HCT116 (cell line): Measurements from ENCODE around the gene MED23. TPM values are rescaled to one million over a fixed set of nuclear protein-coding genes. Genes with fewer than 3 reads are reported as not detected.
A peak's percentile ranks its signal among the peaks of the same experiment; 100 is the strongest.

Source experiments
- ATAC-seq: fragments of 200-7000 bp; cut with Tn5 transposase; 2 replicates; pipeline ENCODE4 v1.9.1; 2020; ENCODE audit warnings: mild to moderate bottlenecking, moderate library complexity
- BruUV-seq: library from RNA; stranded (reverse); fragments of 400-500 nt; replicated peaks from 2 replicates; lab custom pipeline; 2021; lab: Mats Ljungman, UMichigan
- CTCF ChIA-PET: fragments of 300-600 bp; sonication (Branson Sonifier 250); formaldehyde crosslinking; loops from one replicate; lab custom pipeline; 2021; ENCODE audit warnings: antibody characterized with exemption; lab: Charles Lee
- POLR2A ChIA-PET: fragments of 300-600, 350-600 bp; sonication (Branson Sonifier 250); formaldehyde crosslinking; loops from one replicate; lab custom pipeline; 2021; ENCODE audit warnings: antibody characterized with exemption; lab: Charles Lee
- RAD21 ChIA-PET, 2 experiments: fragments of 300-600 bp; sonication (Branson Sonifier 250); formaldehyde crosslinking; loops; one replicate each; lab custom pipeline; 2023; ENCODE audit warnings: low total read pairs in 2 of 2; ENCODE audit not compliant: uncharacterized antibody in 2 of 2, unreplicated experiment in 2 of 2, low non-redundant PET in 1 of 2; lab: Charles Lee
- DNase-seq: peaks from one replicate; pipeline ENCODE4 v3.0.0-alpha.2; 2010; ENCODE audit warnings: low read depth, low spot score
- H2AFZ ChIP-seq: fragments of 200-600 bp; shearing (Covaris generic), sonication (generic); 2 replicates; pipeline ENCODE4 v1.6.1; 2017; ENCODE audit warnings: low read depth, mixed run types, mixed read lengths, antibody characterized with exemption, low read length; ENCODE audit not compliant: poor library complexity, severe bottlenecking
- H3K27ac ChIP-seq: 2 replicates; pipeline ENCODE4 v1.5.1; 2012; ENCODE audit warnings: low read depth, low read length
- H3K27me3 ChIP-seq: fragments of 200-600 bp; sonication (generic); 2 replicates; pipeline ENCODE4 v1.6.1; 2016; ENCODE audit warnings: mixed run types, low read length, mixed read lengths; ENCODE audit not compliant: insufficient read depth
- H3K36me3 ChIP-seq, 2 experiments: fragments of 200-500 bp in 1 of 2; fragments of 200-600 bp in 1 of 2; sonication (Bioruptor generic) in 1 of 2; sonication (generic) in 1 of 2; 2 replicates each; pipeline versions ENCODE4 v1.5.1 to v1.6.1; 2014 to 2016; ENCODE audit warnings: low read length in 2 of 2, inconsistent platforms in 1 of 2, mixed read lengths in 1 of 2, mixed run types in 1 of 2; ENCODE audit not compliant: insufficient read depth in 2 of 2, control insufficient read depth in 1 of 2
- H3K4me1 ChIP-seq, 2 experiments: fragments of 200-600 bp in 1 of 2; sonication (generic) in 1 of 2; 2 replicates each; pipeline versions ENCODE4 v1.5.1 to v1.6.1; 2012 to 2017; ENCODE audit warnings: low read length in 2 of 2, inconsistent platforms in 1 of 2, mild to moderate bottlenecking in 1 of 2, mixed read lengths in 1 of 2, mixed run types in 1 of 2, moderate library complexity in 1 of 2; ENCODE audit not compliant: insufficient read depth in 2 of 2, control insufficient read depth in 1 of 2
- H3K4me2 ChIP-seq: fragments of 200-600 bp; sonication (generic); 2 replicates; pipeline ENCODE4 v1.6.1; 2017; ENCODE audit warnings: mixed run types, low read length, mixed read lengths
- H3K4me3 ChIP-seq, 2 experiments: fragments of 200-600 bp in 1 of 2; sonication (generic) in 1 of 2; replicated peaks in 1 of 2; 2 replicates each; pipeline ENCODE4 v1.5.1; 2011 to 2016; ENCODE audit warnings: low read length in 2 of 2, control low read depth in 1 of 2, low read depth in 1 of 2, mild to moderate bottlenecking in 1 of 2, mixed read lengths in 1 of 2, mixed run types in 1 of 2
- H3K79me2 ChIP-seq: fragments of 200-600 bp; sonication (generic); 2 replicates; pipeline ENCODE4 v1.6.1; 2017; ENCODE audit warnings: mild to moderate bottlenecking, mixed run types, low read length, moderate library complexity, mixed read lengths; ENCODE audit not compliant: insufficient read depth
- H3K9ac ChIP-seq: fragments of 200-600 bp; sonication (generic); 2 replicates; pipeline ENCODE4 v1.6.1; 2016; ENCODE audit warnings: low read length, mixed read lengths
- H3K9me2 ChIP-seq: fragments of 200-600 bp; sonication (generic), shearing (Covaris generic); 2 replicates; pipeline ENCODE4 v1.6.1; 2017; ENCODE audit warnings: mixed run types, mild to moderate bottlenecking, moderate library complexity; ENCODE audit not compliant: insufficient read depth
- H3K9me3 ChIP-seq, 2 experiments: fragments of 200-500 bp in 1 of 2; fragments of 200-600 bp in 1 of 2; sonication (Bioruptor generic) in 1 of 2; sonication (generic) in 1 of 2; 2 replicates each; pipeline ENCODE4 v1.6.1; 2014 to 2017; ENCODE audit warnings: low read length in 2 of 2, mixed read lengths in 2 of 2, inconsistent platforms in 1 of 2, low read depth in 1 of 2, mild to moderate bottlenecking in 1 of 2, mixed run types in 1 of 2, moderate library complexity in 1 of 2; ENCODE audit not compliant: control insufficient read depth in 1 of 2, insufficient read depth in 1 of 2
- H4K20me1 ChIP-seq: fragments of 200-600 bp; sonication (generic), shearing (Covaris generic); 2 replicates; pipeline ENCODE4 v1.6.1; 2017; ENCODE audit warnings: mixed run types, mild to moderate bottlenecking, moderate library complexity; ENCODE audit not compliant: insufficient read depth
- CEBPB ChIP-seq: IDR thresholded peaks from 2 replicates; pipeline ENCODE4 v1.6.1; 2012; ENCODE audit warnings: low read depth
- SRF ChIP-seq: IDR thresholded peaks from 2 replicates; pipeline ENCODE4 v1.6.1; 2012; ENCODE audit warnings: low read depth
- TCF7L2 ChIP-seq: IDR thresholded peaks from 2 replicates; pipeline ENCODE4 v1.7.0; 2011; ENCODE audit warnings: borderline replicate concordance, inconsistent platforms; ENCODE audit not compliant: insufficient read depth, insufficient read length; ENCODE audit errors: extremely low read depth
- intact Hi-C: fragments of 100-400 bp; cut with micrococcal nuclease; formaldehyde crosslinking; loops from 2 replicates; pipeline ENCODE4 v1.10.0; 2022
- total RNA-seq: library from RNA; stranded (reverse); gene quantifications from one replicate; pipeline ENCODE4 v1.2.1, GENCODE V29; 2021; ENCODE audit not compliant: unreplicated experiment
- TF ChIP-seq, protein P1 (sequence below): IDR thresholded peaks from 2 replicates; pipeline ENCODE4 v1.6.1; 2011; ENCODE audit warnings: mild to moderate bottlenecking, low read length, moderate library complexity; ENCODE audit not compliant: insufficient replicate concordance; ENCODE audit errors: extremely low read depth
- TF ChIP-seq, protein P2 (sequence below), 3 experiments: fragments of 200-600 bp in 1 of 3; sonication (generic) in 1 of 3; IDR thresholded peaks in 2 of 3; conservative IDR thresholded peaks in 1 of 3; 2 replicates each; pipeline ENCODE4 v1.5.1; 2012 to 2017; ENCODE audit warnings: low read depth in 2 of 3, low read length in 2 of 3, antibody characterized with exemption in 1 of 3, borderline replicate concordance in 1 of 3, control low read depth in 1 of 3, mild to moderate bottlenecking in 1 of 3, mixed read lengths in 1 of 3, mixed run types in 1 of 3, moderate library complexity in 1 of 3; ENCODE audit not compliant: insufficient read depth in 1 of 3

MED23 gene
- total RNA-seq, 1 experiment from 2014 or later, result 17.2 TPM

DNA sequence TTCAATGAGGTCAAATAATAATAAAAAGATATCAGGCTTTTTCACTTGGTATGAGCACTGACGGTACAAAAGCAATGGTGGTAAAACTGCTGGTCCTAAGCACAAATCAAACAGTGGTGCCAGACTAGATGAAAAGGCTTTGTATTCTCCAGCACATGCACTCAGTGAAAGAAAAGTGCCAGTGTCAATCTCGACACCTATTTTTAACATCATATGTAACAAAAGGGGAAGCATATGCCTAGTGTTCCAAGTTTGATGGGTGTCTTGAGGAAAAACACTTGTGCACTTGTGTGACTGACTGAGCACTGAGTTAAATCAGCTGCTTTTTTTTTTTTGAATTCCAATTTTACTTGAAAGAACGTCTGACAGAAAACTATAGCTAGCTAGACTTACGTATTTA lies 27.3 kb downstream of the MED23 start:
- no peaks in the 10 kb centered on the region for H3K79me2 ChIP-seq
- H3K9me3 ChIP-seq, result no peaks in the 10 kb centered on the region
- TF ChIP-seq TCF7L2, result no peak
- no peak for TF ChIP-seq CEBPB
- no peak for TF ChIP-seq SRF
- intact Hi-C loops, result no loop called here
- no peak for ATAC-seq
- POLR2A ChIA-PET, result no interaction called here
- H3K4me2 ChIP-seq, result no peak overlapping the region
- no peak overlapping the region for H2AFZ ChIP-seq
- no peak overlapping the region for H3K9ac ChIP-seq
- no peaks in the 10 kb centered on the region for H3K27me3 ChIP-seq
- no peaks in the 10 kb centered on the region for H3K4me1 ChIP-seq
- no peaks in the 10 kb centered on the region for H4K20me1 ChIP-seq
- H3K36me3 ChIP-seq, result peaks cover 22 to 45% of the 10 kb centered on the region in 2 experiments
- no peak for DNase-seq
- RAD21 ChIA-PET, result no interaction called here
- no TSS peak for BruUV-seq
- no peak overlapping the region for H3K27ac ChIP-seq
- CTCF ChIA-PET, result no interaction called here
- H3K9me2 ChIP-seq, result no peaks in the 10 kb centered on the region
- no peak overlapping the region for H3K4me3 ChIP-seq

DNA sequence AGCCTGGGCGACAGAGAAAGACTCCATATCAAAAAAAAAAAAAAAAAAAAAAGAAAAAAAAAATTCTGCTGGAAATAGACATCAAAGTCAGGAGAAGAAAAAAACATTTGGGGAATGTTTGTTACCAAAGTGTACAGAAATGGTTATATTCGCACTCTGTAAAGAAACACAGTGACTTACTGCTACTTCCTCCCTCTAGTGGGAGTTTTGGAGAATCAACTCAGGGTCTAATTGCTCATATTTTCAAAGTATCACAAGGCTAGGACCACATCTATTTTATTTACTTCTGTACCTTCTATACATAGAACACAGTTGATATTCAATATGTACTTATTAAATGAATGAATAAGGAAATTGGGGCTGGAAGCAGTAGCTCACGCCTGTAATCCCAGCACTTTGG lies 30.6 kb downstream of the MED23 start:
- Histone ChIP-seq H3K9me2 (no peaks in the 10 kb centered on the region), H2AFZ (no peak overlapping the region), H3K9me3 (no peaks in the 10 kb centered on the region), H3K4me3 (no peak overlapping the region), H4K20me1 (no peaks in the 10 kb centered on the region), H3K9ac (no peak overlapping the region), H3K27ac (no peak overlapping the region), H3K79me2 (no peaks in the 10 kb centered on the region), H3K36me3 (peaks cover 21 to 42% of the 10 kb centered on the region in 2 experiments), H3K4me1 (no peaks in the 10 kb centered on the region), H3K27me3 (no peaks in the 10 kb centered on the region), H3K4me2 (no peak overlapping the region)
- ATAC-seq (peak; percentile 64; the same call in 1 of the 2 replicates), DNase-seq (no peak)
- CTCF ChIA-PET, result interaction anchor here (0.7 kb wide), 1 partner anchor 10 kb away, joined by 5 read pairs; no protein-coding TSS in a partner anchor
- POLR2A ChIA-PET, result no interaction called here
- BruUV-seq, result no TSS peak
- intact Hi-C loops, result no loop called here
- RAD21 ChIA-PET, result interaction anchor here in 1 of 2 experiments (0.6 kb wide), 1 partner anchor 712 kb away, joined by 6 read pairs; no protein-coding TSS in a partner anchor
- TF ChIP-seq, protein P1, sequence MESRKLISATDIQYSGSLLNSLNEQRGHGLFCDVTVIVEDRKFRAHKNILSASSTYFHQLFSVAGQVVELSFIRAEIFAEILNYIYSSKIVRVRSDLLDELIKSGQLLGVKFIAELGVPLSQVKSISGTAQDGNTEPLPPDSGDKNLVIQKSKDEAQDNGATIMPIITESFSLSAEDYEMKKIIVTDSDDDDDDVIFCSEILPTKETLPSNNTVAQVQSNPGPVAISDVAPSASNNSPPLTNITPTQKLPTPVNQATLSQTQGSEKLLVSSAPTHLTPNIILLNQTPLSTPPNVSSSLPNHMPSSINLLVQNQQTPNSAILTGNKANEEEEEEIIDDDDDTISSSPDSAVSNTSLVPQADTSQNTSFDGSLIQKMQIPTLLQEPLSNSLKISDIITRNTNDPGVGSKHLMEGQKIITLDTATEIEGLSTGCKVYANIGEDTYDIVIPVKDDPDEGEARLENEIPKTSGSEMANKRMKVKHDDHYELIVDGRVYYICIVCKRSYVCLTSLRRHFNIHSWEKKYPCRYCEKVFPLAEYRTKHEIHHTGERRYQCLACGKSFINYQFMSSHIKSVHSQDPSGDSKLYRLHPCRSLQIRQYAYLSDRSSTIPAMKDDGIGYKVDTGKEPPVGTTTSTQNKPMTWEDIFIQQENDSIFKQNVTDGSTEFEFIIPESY, result no peak
- no peak for TF ChIP-seq SRF
- TF ChIP-seq, protein P2, sequence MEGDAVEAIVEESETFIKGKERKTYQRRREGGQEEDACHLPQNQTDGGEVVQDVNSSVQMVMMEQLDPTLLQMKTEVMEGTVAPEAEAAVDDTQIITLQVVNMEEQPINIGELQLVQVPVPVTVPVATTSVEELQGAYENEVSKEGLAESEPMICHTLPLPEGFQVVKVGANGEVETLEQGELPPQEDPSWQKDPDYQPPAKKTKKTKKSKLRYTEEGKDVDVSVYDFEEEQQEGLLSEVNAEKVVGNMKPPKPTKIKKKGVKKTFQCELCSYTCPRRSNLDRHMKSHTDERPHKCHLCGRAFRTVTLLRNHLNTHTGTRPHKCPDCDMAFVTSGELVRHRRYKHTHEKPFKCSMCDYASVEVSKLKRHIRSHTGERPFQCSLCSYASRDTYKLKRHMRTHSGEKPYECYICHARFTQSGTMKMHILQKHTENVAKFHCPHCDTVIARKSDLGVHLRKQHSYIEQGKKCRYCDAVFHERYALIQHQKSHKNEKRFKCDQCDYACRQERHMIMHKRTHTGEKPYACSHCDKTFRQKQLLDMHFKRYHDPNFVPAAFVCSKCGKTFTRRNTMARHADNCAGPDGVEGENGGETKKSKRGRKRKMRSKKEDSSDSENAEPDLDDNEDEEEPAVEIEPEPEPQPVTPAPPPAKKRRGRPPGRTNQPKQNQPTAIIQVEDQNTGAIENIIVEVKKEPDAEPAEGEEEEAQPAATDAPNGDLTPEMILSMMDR (IDR thresholded peaks at IDR 0.05 in 2 of 3, conservative IDR thresholded peaks at IDR 0.05 in 1 of 3; ENCODE audit: borderline replicate concordance in 1 of 3, insufficient read depth in 1 of 3, low read depth in 2 of 3, low read length in 2 of 3), result peak in 2 of 3 experiments; percentile 40 to 52; a peak in 3 of 6 replicates
